Activated T-helper 17 cell treated with anti-CD3 and anti-CD28 coated beads, Interleukin-2, amount 50 U/mL, for 72 hours (primary cell): ENCODE measurements around the gene RPS24. TPM values are rescaled to one million over a fixed set of nuclear protein-coding genes. Genes with fewer than 3 reads are reported as not detected.

Experiments used
- ATAC-seq: fragments of 150-1000 bp; cut with Tn5 transposase; replicated peaks from 2 replicates; pipeline ENCODE4 v1.10.0; 2021; ENCODE audit warnings: mild to moderate bottlenecking, moderate library complexity
- H3K27ac Mint-ChIP-seq: one replicate; pipeline ENCODE4 v1.8.0; 2022; ENCODE audit warnings: mixed read lengths
- H3K27me3 Mint-ChIP-seq: one replicate; pipeline ENCODE4 v1.8.0; 2022; ENCODE audit warnings: mixed read lengths
- H3K36me3 Mint-ChIP-seq: one replicate; pipeline ENCODE4 v1.8.0; 2022; ENCODE audit warnings: low read depth, mild to moderate bottlenecking, mixed read lengths
- H3K4me1 Mint-ChIP-seq: one replicate; pipeline ENCODE4 v1.8.0; 2022; ENCODE audit warnings: mixed read lengths
- H3K4me3 Mint-ChIP-seq: one replicate; pipeline ENCODE4 v1.8.0; 2022; ENCODE audit warnings: mild to moderate bottlenecking, mixed read lengths
- H3K9me3 Mint-ChIP-seq: one replicate; pipeline ENCODE4 v1.8.0; 2022; ENCODE audit warnings: mixed read lengths
- total RNA-seq, 2 donors: library from RNA; stranded (reverse); gene quantifications; one replicate each; pipeline ENCODE4 v1.2.3, GENCODE V29; 2022

RPS24 gene
- total RNA-seq, 2 donors from 2014 or later: 890 to 1,474 TPM

GRCh38 chr10:78011065-78011464 lies 22.6 kb upstream of the RPS24 start:
- Mint-ChIP-seq H3K4me1 (no peaks in the 10 kb centered on the region), H3K27ac (no peak overlapping the region), H3K36me3 (peaks cover 100% of the 10 kb centered on the region), H3K4me3 (no peak overlapping the region), H3K9me3 (no peaks in the 10 kb centered on the region), H3K27me3 (no peaks in the 10 kb centered on the region)
- no peak for ATAC-seq

GRCh38 chr10:78013564-78013963 lies 20.1 kb upstream of the RPS24 start:
- Mint-ChIP-seq H3K4me1 (no peaks in the 10 kb centered on the region), H3K9me3 (no peaks in the 10 kb centered on the region), H3K27me3 (no peaks in the 10 kb centered on the region), H3K27ac (no peak overlapping the region), H3K4me3 (no peak overlapping the region), H3K36me3 (peaks cover 100% of the 10 kb centered on the region)
- no peak for ATAC-seq

- no peak for ATAC-seq
- no peak overlapping the region for H3K4me3 Mint-ChIP-seq
- no peaks in the 10 kb centered on the region for H3K27me3 Mint-ChIP-seq
- no peaks in the 10 kb centered on the region for H3K4me1 Mint-ChIP-seq
- no peaks in the 10 kb centered on the region for H3K9me3 Mint-ChIP-seq
- H3K27ac Mint-ChIP-seq: no peak overlapping the region
- H3K36me3 Mint-ChIP-seq: peaks cover 100% of the 10 kb centered on the region
Observed at GRCh38 chr10:78015546-78015945, 18.1 kb upstream of the RPS24 start.

- no peak overlapping the region for H3K4me3 Mint-ChIP-seq
Observed at GRCh38 chr10:78017856-78018255, 15.8 kb upstream of the RPS24 start.

GRCh38 chr10:78019264-78019663 lies 14.4 kb upstream of the RPS24 start:
- Mint-ChIP-seq H3K9me3 (no peaks in the 10 kb centered on the region), H3K4me1 (no peaks in the 10 kb centered on the region), H3K27me3 (no peaks in the 10 kb centered on the region), H3K36me3 (peaks cover 100% of the 10 kb centered on the region), H3K27ac (no peak overlapping the region), H3K4me3 (no peak overlapping the region)
- ATAC-seq: no peak

More at GRCh38 chr10:78017856-78018255, 15.8 kb upstream of the RPS24 start:
- Mint-ChIP-seq H3K27me3 (no peaks in the 10 kb centered on the region), H3K27ac (no peak overlapping the region), H3K9me3 (no peaks in the 10 kb centered on the region), H3K36me3 (peaks cover 100% of the 10 kb centered on the region), H3K4me1 (no peaks in the 10 kb centered on the region)
- ATAC-seq: no peak

- ATAC-seq: peak; percentile 59
- Mint-ChIP-seq H3K4me3 (no peak overlapping the region), H3K36me3 (peaks cover 100% of the 10 kb centered on the region), H3K27ac (no peak overlapping the region), H3K4me1 (no peaks in the 10 kb centered on the region), H3K27me3 (no peaks in the 10 kb centered on the region), H3K9me3 (no peaks in the 10 kb centered on the region)
Observed at GRCh38 chr10:78021201-78021600, 12.5 kb upstream of the RPS24 start.

- Mint-ChIP-seq H3K4me3 (no peak overlapping the region), H3K4me1 (peaks cover 14% of the 10 kb centered on the region), H3K36me3 (peaks cover 83% of the 10 kb centered on the region), H3K9me3 (no peaks in the 10 kb centered on the region), H3K27me3 (no peaks in the 10 kb centered on the region), H3K27ac (no peak overlapping the region)
- ATAC-seq: no peak
Observed at GRCh38 chr10:78023741-78024140, 9.9 kb upstream of the RPS24 start.

- Mint-ChIP-seq H3K9me3 (no peaks in the 10 kb centered on the region), H3K36me3 (peaks cover 70% of the 10 kb centered on the region), H3K27me3 (no peaks in the 10 kb centered on the region), H3K4me3 (no peak overlapping the region), H3K27ac (peak overlapping the region; percentile 37), H3K4me1 (peaks cover 24% of the 10 kb centered on the region)
- no peak for ATAC-seq
Observed at GRCh38 chr10:78025685-78026364, 7.8 kb upstream of the RPS24 start.

- H3K27ac Mint-ChIP-seq: peak overlapping the region; percentile 97
- ATAC-seq: no peak
Observed at GRCh38 chr10:78028438-78029268, 5.0 kb upstream of the RPS24 start.

GRCh38 chr10:78029269-78030226 lies 4.1 kb upstream of the RPS24 start, which contains the start of gene POLR3A:
TSS of gene POLR3A (minus strand) at chr10:78029515. CDS start at chr10:78029407, 108 bp downstream.
- peaks cover 45% of the 10 kb centered on the region for H3K36me3 Mint-ChIP-seq
- no peaks in the 10 kb centered on the region for H3K27me3 Mint-ChIP-seq
- H3K4me3 Mint-ChIP-seq: peak within 1 kb of the TSS; percentile 94
- peak within 1 kb of the TSS; percentile 97 for H3K27ac Mint-ChIP-seq
- peak; percentile 70 for ATAC-seq
- H3K4me1 Mint-ChIP-seq: peaks cover 26% of the 10 kb centered on the region
- no peaks in the 10 kb centered on the region for H3K9me3 Mint-ChIP-seq

More at GRCh38 chr10:78028438-78029268, 5.0 kb upstream of the RPS24 start:
- Mint-ChIP-seq H3K4me3 (peak overlapping the region; percentile 94), H3K9me3 (no peaks in the 10 kb centered on the region), H3K36me3 (peaks cover 45% of the 10 kb centered on the region), H3K4me1 (peaks cover 24% of the 10 kb centered on the region), H3K27me3 (no peaks in the 10 kb centered on the region)

GRCh38 chr10:78033387-78033636 lies 351 bp upstream of the RPS24 start:
- H3K36me3 Mint-ChIP-seq: peaks cover 57% of the 10 kb centered on the region

GRCh38 chr10:78035025-78035424 lies 1.4 kb downstream of the RPS24 start:
- H3K4me1 Mint-ChIP-seq: peaks cover 38% of the 10 kb centered on the region
- no peaks in the 10 kb centered on the region for H3K27me3 Mint-ChIP-seq
- peak overlapping the region; percentile 92 for H3K4me3 Mint-ChIP-seq
- ATAC-seq: no peak
- peak overlapping the region; percentile 88 for H3K27ac Mint-ChIP-seq
- H3K36me3 Mint-ChIP-seq: peaks cover 67% of the 10 kb centered on the region
- no peaks in the 10 kb centered on the region for H3K9me3 Mint-ChIP-seq

More at GRCh38 chr10:78033387-78033636, 351 bp upstream of the RPS24 start:
- no peaks in the 10 kb centered on the region for H3K27me3 Mint-ChIP-seq
- peaks cover 38% of the 10 kb centered on the region for H3K4me1 Mint-ChIP-seq
- peak overlapping the region; percentile 92 for H3K4me3 Mint-ChIP-seq
- no peak for ATAC-seq
- H3K9me3 Mint-ChIP-seq: no peaks in the 10 kb centered on the region
- H3K27ac Mint-ChIP-seq: peak overlapping the region; percentile 88

GRCh38 chr10:78035437-78035836 lies 1.8 kb downstream of the RPS24 start:
- no peaks in the 10 kb centered on the region for H3K27me3 Mint-ChIP-seq
- H3K4me3 Mint-ChIP-seq: peak overlapping the region; percentile 92
- peaks cover 38% of the 10 kb centered on the region for H3K4me1 Mint-ChIP-seq
- H3K27ac Mint-ChIP-seq: peak overlapping the region; percentile 88
- ATAC-seq: no peak
- peaks cover 71% of the 10 kb centered on the region for H3K36me3 Mint-ChIP-seq
- H3K9me3 Mint-ChIP-seq: no peaks in the 10 kb centered on the region

- Mint-ChIP-seq H3K4me3 (peak overlapping the region; percentile 92), H3K36me3 (peaks cover 77% of the 10 kb centered on the region), H3K27me3 (no peaks in the 10 kb centered on the region), H3K9me3 (no peaks in the 10 kb centered on the region), H3K4me1 (peaks cover 44% of the 10 kb centered on the region), H3K27ac (peak overlapping the region; percentile 88)
- no peak for ATAC-seq
Observed at GRCh38 chr10:78035933-78036583, 2.4 kb downstream of the RPS24 start.
